ENCODE results near the gene TP53.

- TF ChIP-seq CTCF (IDR thresholded peaks at IDR 0.05; ENCODE audit: insufficient read depth, low read length, poor library complexity, severe bottlenecking) = no peak
- no peak for TF ChIP-seq EZH2phosphoT487 (conservative IDR thresholded peaks at IDR 0.05; ENCODE audit: low read length)
These were observed 26.5 kb upstream of the TP53 start for GRCh38 chr17:7713782-7714181.
